Keratinocyte (primary cell): ENCODE data around the gene COL7A1.

ENCODE experiments used
- CTCF ChIP-seq, 3 experiments: IDR thresholded peaks in 1 of 3; conservative IDR thresholded peaks in 1 of 3; optimal IDR thresholded peaks in 1 of 3; 2 replicates in 2 of 3; 3 replicates in 1 of 3; pipeline versions ENCODE3 to v1.5.1; 2011; ENCODE audit warnings: low read length in 3 of 3, mild to moderate bottlenecking in 3 of 3, moderate library complexity in 2 of 3, control low read depth in 1 of 3, inconsistent platforms in 1 of 3; ENCODE audit not compliant: insufficient read depth in 2 of 3; ENCODE audit errors: extremely low read depth in 1 of 3
- EZH2 ChIP-seq: IDR thresholded peaks from one replicate; pipeline ENCODE4 v1.6.1; 2012; ENCODE audit warnings: inconsistent platforms, mild to moderate bottlenecking, low read length, moderate library complexity

DNA sequence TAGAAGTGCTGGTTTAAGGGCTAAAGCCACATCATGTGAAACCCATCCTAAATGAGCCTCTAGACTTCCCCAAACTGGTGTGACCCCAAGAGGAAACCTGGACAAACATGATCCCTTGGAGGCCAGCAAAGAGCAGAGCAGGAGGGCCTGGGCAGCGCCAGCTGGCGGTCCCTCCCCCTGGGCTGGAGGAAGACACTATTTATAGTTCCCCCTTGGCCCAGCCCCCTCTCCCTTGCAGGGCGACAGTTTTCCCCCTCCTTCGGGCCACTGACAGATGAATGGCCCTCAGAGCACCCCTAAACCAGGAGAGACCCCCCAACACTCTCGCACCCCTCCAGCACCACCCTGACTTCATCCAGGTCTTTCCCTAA lies 34.5 kb downstream of the COL7A1 start:
- no peak for TF ChIP-seq CTCF (optimal IDR thresholded peaks at IDR 0.05 in 1 of 3, IDR thresholded peaks at IDR 0.05 in 1 of 3, conservative IDR thresholded peaks at IDR 0.05 in 1 of 3; ENCODE audit: extremely low read depth in 1 of 3, insufficient read depth in 2 of 3, low read length in 3 of 3)
- no peak for TF ChIP-seq EZH2
